PC-3 (cell line): ENCODE measurements around the gene RUVBL2. TPM values are rescaled to one million over a fixed set of nuclear protein-coding genes. Genes with fewer than 3 reads are reported as not detected.

Experiments
- ATAC-seq: fragments of 200-7000 bp; cut with Tn5 transposase; 2 replicates; pipeline ENCODE4 v1.9.1; 2020; ENCODE audit warnings: mild to moderate bottlenecking, moderate library complexity
- BruUV-seq: library from RNA; stranded (reverse); fragments of 400-500 nt; replicated peaks from 2 replicates; lab custom pipeline; 2021; lab: Mats Ljungman, UMichigan
- CTCF ChIA-PET: fragments of 300-600 bp; sonication (Branson Sonifier 250); formaldehyde crosslinking; loops from one replicate; lab custom pipeline; 2022; ENCODE audit warnings: antibody characterized with exemption; lab: Charles Lee
- POLR2A ChIA-PET: fragments of 300-600 bp; sonication (Branson Sonifier 250); formaldehyde crosslinking; loops from one replicate; lab custom pipeline; 2022; ENCODE audit warnings: antibody characterized with exemption; ENCODE audit not compliant: unreplicated experiment; lab: Charles Lee
- DNase-seq: peaks from one replicate; pipeline ENCODE4 v3.0.0-alpha.2; 2015
- H2AFZ ChIP-seq: fragments of 300-600 bp; sonication (generic); 2 replicates; pipeline ENCODE4 v1.6.0; 2016; ENCODE audit warnings: antibody characterized with exemption, low read length
- H3F3A ChIP-seq: fragments of 300-600 bp; sonication (generic); one replicate; pipeline ENCODE4 v1.6.0; 2017; ENCODE audit warnings: antibody characterized with exemption, low read length, control low read depth, mild to moderate bottlenecking; ENCODE audit not compliant: unreplicated experiment
- H3K27ac ChIP-seq: fragments of 300-600 bp; sonication (generic); 2 replicates; pipeline ENCODE4 v1.5.1; 2016; ENCODE audit warnings: mild to moderate bottlenecking, low read length
- H3K27me3 ChIP-seq: fragments of 300-600 bp; sonication (generic); 2 replicates; pipeline ENCODE4 v1.6.1; 2016; ENCODE audit warnings: low read length, mixed read lengths
- H3K36me3 ChIP-seq: fragments of 300-600 bp; sonication (generic); 2 replicates; pipeline ENCODE4 v1.6.1; 2016; ENCODE audit warnings: low read depth, mixed run types, low read length, mixed read lengths
- H3K4me1 ChIP-seq: fragments of 300-600 bp; sonication (generic); 2 replicates; pipeline ENCODE4 v1.5.1; 2016; ENCODE audit warnings: low read length; ENCODE audit not compliant: insufficient read depth
- H3K4me2 ChIP-seq: fragments of 300-600 bp; sonication (generic); 2 replicates; pipeline ENCODE4 v1.6.0; 2016; ENCODE audit warnings: low read length
- H3K4me3 ChIP-seq: fragments of 300-600 bp; sonication (generic); 2 replicates; pipeline ENCODE4 v1.5.1; 2016; ENCODE audit warnings: mild to moderate bottlenecking, low read length, mixed read lengths
- H3K79me2 ChIP-seq: fragments of 300-600 bp; sonication (generic); 2 replicates; pipeline ENCODE4 v1.6.1; 2017; ENCODE audit warnings: low read length, mixed read lengths
- H3K9ac ChIP-seq: fragments of 300-600 bp; sonication (generic); 2 replicates; pipeline ENCODE4 v1.6.0; 2016; ENCODE audit warnings: mild to moderate bottlenecking, low read length
- H3K9me2 ChIP-seq: fragments of 300-600 bp; sonication (generic); replicated peaks from 2 replicates; pipeline ENCODE4 v1.6.1; 2016; ENCODE audit warnings: mixed run types, low read length, mixed read lengths
- H3K9me3 ChIP-seq: fragments of 300-600 bp; sonication (generic); 2 replicates; pipeline ENCODE4 v1.6.1; 2016; ENCODE audit warnings: low read length, mixed read lengths
- H4K20me1 ChIP-seq: fragments of 300-600 bp; sonication (generic); 2 replicates; pipeline ENCODE4 v1.6.1; 2016; ENCODE audit warnings: low read length, mixed read lengths
- EZH2 ChIP-seq: fragments of 300-600 bp; sonication (generic); IDR thresholded peaks from one replicate; pipeline ENCODE4 v1.6.1; 2017; ENCODE audit warnings: antibody characterized with exemption, mild to moderate bottlenecking, low read length; ENCODE audit not compliant: unreplicated experiment
- EZH2phosphoT487 ChIP-seq: fragments of 300-600 bp; sonication (generic); IDR thresholded peaks from 2 replicates; pipeline ENCODE4 v1.6.1; 2018; ENCODE audit warnings: mild to moderate bottlenecking, antibody characterized with exemption, low read length, borderline replicate concordance
- intact Hi-C: fragments of 100-400 bp; cut with micrococcal nuclease; formaldehyde crosslinking; loops from 2 replicates; pipeline ENCODE4 v1.9.0; 2023
- total RNA-seq: library from RNA; depleted of rRNA; stranded (reverse); fragments of >200 nt; gene quantifications from 2 replicates; pipeline ENCODE4 v1.2.3, GENCODE V29; 2014
- TF ChIP-seq, protein P1 (sequence below): fragments of 300-600 bp; sonication (generic); conservative IDR thresholded peaks from 2 replicates; pipeline ENCODE4 v1.5.1; 2017; ENCODE audit warnings: antibody characterized with exemption, low read depth, mild to moderate bottlenecking, low read length

RUVBL2 gene
- total RNA-seq, 1 experiment from 2014 or later: 291 TPM

DNA sequence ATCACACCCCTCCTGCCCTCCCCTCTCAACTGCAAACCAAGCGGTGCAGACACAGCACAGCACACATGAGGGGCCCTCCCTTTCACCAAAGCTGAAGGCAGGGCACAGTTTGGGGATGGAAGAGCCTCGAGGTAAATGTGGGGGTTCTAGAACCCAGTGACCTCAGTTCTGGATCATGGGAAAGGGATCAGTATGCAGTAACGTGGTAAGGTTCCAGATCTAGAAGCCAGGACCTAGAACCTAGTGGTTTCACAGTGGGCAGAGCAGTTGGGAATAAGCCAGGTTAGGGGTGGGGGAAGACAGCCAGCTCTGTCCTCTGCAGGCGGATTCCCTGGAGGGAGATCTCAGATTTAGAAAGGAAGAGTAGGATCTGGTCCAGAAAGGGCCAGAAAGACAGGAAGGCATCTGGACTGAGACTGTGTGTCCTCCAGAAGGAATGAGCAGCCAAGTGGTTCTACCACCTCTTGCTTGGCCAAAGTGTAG is 25.5 kb upstream of the RUVBL2 start:
- no peak for TF ChIP-seq EZH2phosphoT487
- TF ChIP-seq, protein P1, sequence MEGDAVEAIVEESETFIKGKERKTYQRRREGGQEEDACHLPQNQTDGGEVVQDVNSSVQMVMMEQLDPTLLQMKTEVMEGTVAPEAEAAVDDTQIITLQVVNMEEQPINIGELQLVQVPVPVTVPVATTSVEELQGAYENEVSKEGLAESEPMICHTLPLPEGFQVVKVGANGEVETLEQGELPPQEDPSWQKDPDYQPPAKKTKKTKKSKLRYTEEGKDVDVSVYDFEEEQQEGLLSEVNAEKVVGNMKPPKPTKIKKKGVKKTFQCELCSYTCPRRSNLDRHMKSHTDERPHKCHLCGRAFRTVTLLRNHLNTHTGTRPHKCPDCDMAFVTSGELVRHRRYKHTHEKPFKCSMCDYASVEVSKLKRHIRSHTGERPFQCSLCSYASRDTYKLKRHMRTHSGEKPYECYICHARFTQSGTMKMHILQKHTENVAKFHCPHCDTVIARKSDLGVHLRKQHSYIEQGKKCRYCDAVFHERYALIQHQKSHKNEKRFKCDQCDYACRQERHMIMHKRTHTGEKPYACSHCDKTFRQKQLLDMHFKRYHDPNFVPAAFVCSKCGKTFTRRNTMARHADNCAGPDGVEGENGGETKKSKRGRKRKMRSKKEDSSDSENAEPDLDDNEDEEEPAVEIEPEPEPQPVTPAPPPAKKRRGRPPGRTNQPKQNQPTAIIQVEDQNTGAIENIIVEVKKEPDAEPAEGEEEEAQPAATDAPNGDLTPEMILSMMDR: no peak
- no peak for TF ChIP-seq EZH2
- Histone ChIP-seq H3K9me2 (no peaks in the 10 kb centered on the region), H3K36me3 (peaks cover 17% of the 10 kb centered on the region; the same call in 1 of the 2 replicates), H3K4me1 (peaks cover 23% of the 10 kb centered on the region), H3K9me3 (no peaks in the 10 kb centered on the region), H4K20me1 (0 out of 2 replicates have a peak, but pooled peaks cover 5% of the 10 kb centered on the region), H3K9ac (no peak overlapping the region), H3K27me3 (no peaks in the 10 kb centered on the region), H3K27ac (no peak overlapping the region), H3F3A (peaks cover 5% of the 10 kb centered on the region), H3K79me2 (peaks cover 14% of the 10 kb centered on the region), H3K4me3 (no peak overlapping the region), H3K4me2 (no peak overlapping the region), H2AFZ (no peak overlapping the region)
- POLR2A ChIA-PET: interaction anchor here (0.6 kb wide), 1 partner anchor 181 kb away, joined by 18 read pairs; no protein-coding TSS in a partner anchor
- BruUV-seq: no TSS peak
- no peak for ATAC-seq
- DNase-seq: no peak
- intact Hi-C loops: no loop called here
- CTCF ChIA-PET: interaction anchor here (0.6 kb wide), 1 partner anchor 11 kb away, joined by 5 read pairs; no protein-coding TSS in a partner anchor

DNA sequence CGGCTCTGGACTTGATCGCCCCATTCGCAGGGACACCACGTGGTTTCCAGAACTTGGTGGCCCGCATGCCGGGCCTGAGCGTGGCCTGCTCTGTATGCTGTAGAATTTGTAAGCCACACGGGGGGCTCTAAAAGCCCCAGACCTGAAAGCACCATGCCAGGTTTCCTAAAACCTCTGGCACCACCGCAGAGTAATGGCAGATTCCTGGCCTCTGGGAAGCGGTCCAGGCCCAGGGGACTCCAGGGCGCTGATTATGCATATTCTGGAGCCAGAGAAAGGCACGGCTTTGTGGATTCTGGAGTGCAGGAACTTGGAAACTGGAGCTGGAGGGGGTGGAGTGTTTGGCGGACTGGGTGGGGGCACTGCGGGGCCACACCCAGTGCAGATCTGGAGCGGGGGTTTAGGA is 24.9 kb upstream of the RUVBL2 start:
- Histone ChIP-seq H3K9me3 (no peaks in the 10 kb centered on the region), H3K4me2 (no peak overlapping the region), H3K27me3 (no peaks in the 10 kb centered on the region), H3F3A (peaks cover 5% of the 10 kb centered on the region), H3K27ac (no peak overlapping the region), H3K36me3 (peaks cover 17% of the 10 kb centered on the region; the same call in 1 of the 2 replicates), H3K9me2 (no peaks in the 10 kb centered on the region), H3K4me1 (peaks cover 17% of the 10 kb centered on the region), H3K9ac (no peak overlapping the region), H4K20me1 (0 out of 2 replicates have a peak, but pooled peaks cover 5% of the 10 kb centered on the region), H3K4me3 (no peak overlapping the region), H3K79me2 (peaks cover 14% of the 10 kb centered on the region), H2AFZ (no peak overlapping the region)
- TF ChIP-seq, protein P1: no peak
- CTCF ChIA-PET: no interaction called here
- POLR2A ChIA-PET: no interaction called here
- no TSS peak for BruUV-seq
- ATAC-seq (no peak), DNase-seq (no peak)
- intact Hi-C loops: no loop called here
